ENCODE data around the gene RAVER1. TPM values are rescaled to one million over a fixed set of nuclear protein-coding genes. Genes with fewer than 3 reads are reported as not detected.
"Not testable (repeated sequence)": the region's sequence is repeated elsewhere in the genome, so short reads cannot be mapped to it uniquely, and the experiment has no call there.

RAVER1 gene
- total RNA-seq, 2 experiments from 2014 or later: 83.7 to 90.8 TPM

DNA sequence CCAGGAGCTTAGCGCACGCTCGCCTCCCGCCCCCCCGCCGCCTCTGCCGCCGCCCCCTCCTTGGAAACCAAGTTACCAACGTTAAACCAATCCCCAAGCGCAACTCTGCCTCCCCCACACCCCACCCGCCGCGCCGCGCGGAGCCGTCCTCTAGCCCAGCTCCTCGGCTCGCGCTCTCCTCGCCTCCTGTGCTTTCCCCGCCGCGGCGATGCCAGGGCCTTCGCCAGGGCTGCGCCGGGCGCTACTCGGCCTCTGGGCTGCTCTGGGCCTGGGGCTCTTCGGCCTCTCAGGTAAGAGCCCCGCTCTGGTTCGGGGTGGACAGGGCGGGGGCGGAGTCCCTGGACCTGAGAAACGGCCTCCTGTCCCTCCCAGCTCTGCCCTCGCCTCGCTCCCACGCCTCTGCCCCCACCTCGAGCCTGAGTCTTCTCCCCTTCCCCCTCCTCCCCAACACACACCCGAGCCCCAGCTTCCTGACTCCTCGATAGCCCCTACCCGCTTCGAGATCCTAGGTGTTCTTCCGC, 43.4 kb downstream of the RAVER1 start, which contains the start of gene ICAM5:
Gene ICAM5, plus strand, starts transcription at position 117 of the 521 bp plus-strand sequence. Its CDS starts 92 bp downstream, at position 209.
- H3K4me3 Mint-ChIP-seq: peak within 1 kb of the TSS; percentile 66
- peak within 1 kb of the TSS; percentile 53 for H3K27ac Mint-ChIP-seq
- POLR2A ChIA-PET: interaction anchor here (0.6 to 2.3 kb wide), 5 partner anchors 13 to 97 kb away, joined by 3 to 12 read pairs (median 4); partner anchors contain the start of gene ICAM1
- H3K4me1 Mint-ChIP-seq: peaks cover 71% of the 10 kb centered on the region
- intact Hi-C loops (cut with DNase I, micrococcal nuclease): loop anchor here (1.0 to 10.0 kb wide), 6 partner anchors 19 to 277 kb away; partner anchors contain the start of genes S1PR5 (in 2 of the 2), ICAM1 (in 1 of the 2) and KRI1 (in 1 of the 2)
- peaks cover 64% of the 10 kb centered on the region for H3K27me3 Mint-ChIP-seq
- CTCF ChIA-PET: interaction anchor here (0.8 to 2.7 kb wide), 12 partner anchors 19 to 142 kb away, joined by 3 to 14 read pairs (median 4); partner anchors contain the start of gene ICAM1
- DNase-seq (peak; percentile 67), ATAC-seq (no peak)
- H3K36me3 Mint-ChIP-seq (ENCODE audit: low read depth): peaks cover 15% of the 10 kb centered on the region
- H3K9me3 Mint-ChIP-seq (ENCODE audit: low read depth): no peaks in the 10 kb centered on the region

- H3K4me1 Mint-ChIP-seq: peaks cover 71% of the 10 kb centered on the region
- ATAC-seq: peak; percentile 54
- ChIA-PET POLR2A (interaction anchor here (0.6 to 2.3 kb wide), 5 partner anchors 13 to 98 kb away, joined by 3 to 12 read pairs (median 4); partner anchors contain the start of gene ICAM1), CTCF (interaction anchor here (0.8 to 2.7 kb wide), 12 partner anchors 18 to 143 kb away, joined by 3 to 14 read pairs (median 4); partner anchors contain the start of gene ICAM1)
- intact Hi-C loops (cut with DNase I, micrococcal nuclease): loop anchor here (1.0 to 2.0 kb wide), 4 partner anchors 18 to 278 kb away; partner anchors contain the start of genes ICAM1 (in 1 of the 2) and KRI1 (in 1 of the 2)
- no peaks in the 10 kb centered on the region for H3K9me3 Mint-ChIP-seq (ENCODE audit: low read depth)
- peak; percentile 84 for DNase-seq
- peaks cover 58% of the 10 kb centered on the region for H3K27me3 Mint-ChIP-seq
- peak overlapping the region; percentile 53 for H3K27ac Mint-ChIP-seq
- peaks cover 20% of the 10 kb centered on the region for H3K36me3 Mint-ChIP-seq (ENCODE audit: low read depth)
- peak overlapping the region; percentile 61 for H3K4me3 Mint-ChIP-seq
Measured at GRCh38 chr19:10289167-10289835, 44.0 kb downstream of the RAVER1 start.

DNA sequence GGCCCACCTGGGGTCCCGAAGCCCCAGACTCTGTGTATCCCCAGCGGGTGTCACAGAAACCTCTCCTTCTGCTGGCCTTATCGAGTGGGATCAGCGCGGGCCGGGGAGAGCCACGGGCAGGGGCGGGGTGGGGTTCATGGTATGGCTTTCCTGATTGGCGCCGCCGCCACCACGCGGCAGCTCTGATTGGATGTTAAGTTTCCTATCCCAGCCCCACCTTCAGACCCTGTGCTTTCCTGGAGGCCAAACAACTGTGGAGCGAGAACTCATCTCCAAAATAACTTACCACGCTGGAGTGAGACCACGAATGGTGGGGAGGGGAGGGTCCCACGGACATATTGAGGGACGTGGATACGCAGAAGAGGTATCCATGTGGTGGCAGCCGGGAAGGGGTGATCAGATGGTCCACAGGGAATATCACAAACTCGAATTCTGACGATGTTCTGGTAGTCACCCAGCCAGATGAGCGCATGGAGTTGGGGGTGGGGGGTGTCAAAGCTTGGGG, 44.6 kb downstream of the RAVER1 start:
- Mint-ChIP-seq H3K27me3 (peaks cover 53% of the 10 kb centered on the region), H3K27ac (peak overlapping the region; percentile 53), H3K9me3 (ENCODE audit: low read depth) (no peaks in the 10 kb centered on the region), H3K4me1 (peaks cover 71% of the 10 kb centered on the region), H3K4me3 (peak overlapping the region; percentile 61), H3K36me3 (ENCODE audit: low read depth) (peaks cover 26% of the 10 kb centered on the region)
- peak; percentile 30 for ATAC-seq
- CTCF ChIA-PET: interaction anchor here (1.0 to 2.7 kb wide), 10 partner anchors 17 to 143 kb away, joined by 3 to 14 read pairs (median 4); partner anchors contain the start of gene ICAM1
- peak; percentile 70 for DNase-seq
- intact Hi-C loops (cut with DNase I, micrococcal nuclease): loop anchor here (1.0 to 2.0 kb wide), 5 partner anchors 18 to 278 kb away; partner anchors contain the start of genes DNMT1 (in 1 of the 2), ICAM1 (in 1 of the 2) and KRI1 (in 1 of the 2)
- POLR2A ChIA-PET: interaction anchor here (0.8 to 2.3 kb wide), 4 partner anchors 12 to 28 kb away, joined by 3 to 12 read pairs (median 4); partner anchors contain the start of gene ICAM1

GRCh38 chr19:10286803-10287737, 46.3 kb downstream of the RAVER1 start, which contains the start of gene ICAM4:
ICAM4 (plus strand) TSS chr19:10286955; CDS start chr19:10287013, 58 bp downstream.
- Mint-ChIP-seq H3K27me3 (peaks cover 39% of the 10 kb centered on the region), H3K4me1 (peaks cover 58% of the 10 kb centered on the region), H3K4me3 (no peak within 1 kb of the TSS), H3K9me3 (ENCODE audit: low read depth) (no peaks in the 10 kb centered on the region), H3K27ac (no peak within 1 kb of the TSS), H3K36me3 (ENCODE audit: low read depth) (peaks cover 32% of the 10 kb centered on the region)
- ATAC-seq (peak; percentile 31), DNase-seq (peak; percentile 68)
- intact Hi-C loops (cut with DNase I, micrococcal nuclease): no loop called here
- ChIA-PET POLR2A (interaction anchor here (0.6 to 3.9 kb wide), 4 partner anchors 16 to 309 kb away, joined by 3 to 18 read pairs (median 3); partner anchors contain the start of gene ICAM1), CTCF (interaction anchor here (0.5 to 2.8 kb wide), 9 partner anchors 13 to 264 kb away, joined by 3 to 15 read pairs (median 4); partner anchors contain the start of gene ICAM1)

DNA sequence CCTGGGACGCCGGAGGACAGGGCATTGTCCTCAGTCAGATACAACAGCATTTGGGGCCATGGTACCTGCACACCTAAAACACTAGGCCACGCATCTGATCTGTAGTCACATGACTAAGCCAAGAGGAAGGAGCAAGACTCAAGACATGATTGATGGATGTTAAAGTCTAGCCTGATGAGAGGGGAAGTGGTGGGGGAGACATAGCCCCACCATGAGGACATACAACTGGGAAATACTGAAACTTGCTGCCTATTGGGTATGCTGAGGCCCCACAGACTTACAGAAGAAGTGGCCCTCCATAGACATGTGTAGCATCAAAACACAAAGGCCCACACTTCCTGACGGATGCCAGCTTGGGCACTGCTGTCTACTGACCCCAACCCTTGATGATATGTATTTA, 47.9 kb downstream of the RAVER1 start:
- Mint-ChIP-seq H3K36me3 (ENCODE audit: low read depth) (peaks cover 32% of the 10 kb centered on the region), H3K9me3 (ENCODE audit: low read depth) (no peaks in the 10 kb centered on the region), H3K27ac (no peak overlapping the region), H3K27me3 (peaks cover 25% of the 10 kb centered on the region), H3K4me1 (peaks cover 42% of the 10 kb centered on the region), H3K4me3 (no peak overlapping the region)
- intact Hi-C loops (cut with DNase I, micrococcal nuclease): no loop called here
- ChIA-PET CTCF (interaction anchor here (1.3 to 2.8 kb wide), 5 partner anchors 11 to 103 kb away, joined by 3 to 15 read pairs (median 4); partner anchors contain the start of gene ICAM1), POLR2A (interaction anchor here (3.9 kb wide), 1 partner anchor 15 kb away, joined by 18 read pairs; the partner anchor contains the start of gene ICAM1)
- DNase-seq: no peak
- no peak for ATAC-seq

DNA sequence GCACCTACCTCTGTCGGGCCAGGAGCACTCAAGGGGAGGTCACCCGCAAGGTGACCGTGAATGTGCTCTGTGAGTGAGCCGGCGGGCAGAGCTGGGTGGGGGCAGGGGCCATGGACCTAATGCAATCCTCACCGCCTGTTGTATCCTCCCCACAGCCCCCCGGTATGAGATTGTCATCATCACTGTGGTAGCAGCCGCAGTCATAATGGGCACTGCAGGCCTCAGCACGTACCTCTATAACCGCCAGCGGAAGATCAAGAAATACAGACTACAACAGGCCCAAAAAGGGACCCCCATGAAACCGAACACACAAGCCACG, 48.4 kb downstream of the RAVER1 start:
- CTCF ChIA-PET: interaction anchor here (1.4 to 2.8 kb wide), 2 partner anchors 15 to 104 kb away, joined by 5 to 15 read pairs; partner anchors contain the start of gene ICAM1
- Mint-ChIP-seq H3K9me3 (ENCODE audit: low read depth) (no peaks in the 10 kb centered on the region), H3K4me1 (peaks cover 38% of the 10 kb centered on the region), H3K27me3 (peaks cover 20% of the 10 kb centered on the region), H3K4me3 (no peak overlapping the region), H3K27ac (no peak overlapping the region), H3K36me3 (ENCODE audit: low read depth) (peaks cover 34% of the 10 kb centered on the region)
- ATAC-seq (no peak), DNase-seq (no peak)
- intact Hi-C loops (cut with DNase I, micrococcal nuclease): no loop called here
- POLR2A ChIA-PET: interaction anchor here (3.9 kb wide), 1 partner anchor 14 kb away, joined by 18 read pairs; the partner anchor contains the start of gene ICAM1

- no peak overlapping the region for H3K4me3 Mint-ChIP-seq
- POLR2A ChIA-PET: interaction anchor here (3.9 kb wide), 1 partner anchor 13 kb away, joined by 18 read pairs; the partner anchor contains the start of gene ICAM1
- H3K4me1 Mint-ChIP-seq: peaks cover 35% of the 10 kb centered on the region
- H3K27me3 Mint-ChIP-seq: peaks cover 18% of the 10 kb centered on the region
- DNase-seq: no peak
- no peak for ATAC-seq
- no peak overlapping the region for H3K27ac Mint-ChIP-seq
- no peaks in the 10 kb centered on the region for H3K9me3 Mint-ChIP-seq (ENCODE audit: low read depth)
- CTCF ChIA-PET: interaction anchor here (1.4 to 2.8 kb wide), 2 partner anchors 15 to 104 kb away, joined by 5 to 15 read pairs; partner anchors contain the start of gene ICAM1
- H3K36me3 Mint-ChIP-seq (ENCODE audit: low read depth): peaks cover 37% of the 10 kb centered on the region
- intact Hi-C loops (cut with DNase I, micrococcal nuclease): no loop called here
Measured at GRCh38 chr19:10284065-10284959, 49.0 kb downstream of the RAVER1 start.

DNA sequence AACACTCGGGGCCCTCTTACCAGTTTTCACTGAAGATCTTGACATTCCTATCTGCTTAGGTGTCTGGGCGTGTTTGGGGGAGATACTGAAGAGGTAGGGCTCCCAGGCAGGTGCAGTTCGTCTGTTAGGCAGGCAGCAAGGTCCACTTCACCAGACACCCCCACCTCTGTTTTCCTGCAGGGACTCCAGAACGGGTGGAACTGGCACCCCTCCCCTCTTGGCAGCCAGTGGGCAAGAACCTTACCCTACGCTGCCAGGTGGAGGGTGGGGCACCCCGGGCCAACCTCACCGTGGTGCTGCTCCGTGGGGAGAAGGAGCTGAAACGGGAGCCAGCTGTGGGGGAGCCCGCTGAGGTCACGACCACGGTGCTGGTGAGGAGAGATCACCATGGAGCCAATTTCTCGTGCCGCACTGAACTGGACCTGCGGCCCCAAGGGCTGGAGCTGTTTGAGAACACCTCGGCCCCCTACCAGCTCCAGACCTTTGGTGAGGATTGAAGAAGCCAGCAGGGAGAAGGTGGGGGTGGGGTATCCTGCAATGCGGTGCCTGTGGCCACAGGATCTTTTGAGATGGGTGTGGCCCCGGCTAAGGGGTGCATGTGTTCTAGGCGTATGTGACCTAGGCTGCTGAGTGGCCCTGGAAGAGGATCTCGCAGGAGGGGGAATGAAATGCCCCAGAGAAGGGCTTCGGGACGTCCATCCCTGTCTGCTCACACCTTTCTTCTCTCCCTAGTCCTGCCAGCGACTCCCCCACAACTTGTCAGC, 49.8 kb downstream of the RAVER1 start:
- CTCF ChIA-PET: interaction anchor here (0.6 to 1.7 kb wide), 3 partner anchors 13 to 105 kb away, joined by 3 to 5 read pairs (median 5); partner anchors contain the start of gene ICAM1
- ATAC-seq: no peak
- peaks cover 26% of the 10 kb centered on the region for H3K4me1 Mint-ChIP-seq
- H3K27ac Mint-ChIP-seq: no peak overlapping the region
- intact Hi-C loops (cut with DNase I, micrococcal nuclease): no loop called here
- no peak for DNase-seq
- no peaks in the 10 kb centered on the region for H3K9me3 Mint-ChIP-seq (ENCODE audit: low read depth)
- H3K27me3 Mint-ChIP-seq: peaks cover 12% of the 10 kb centered on the region
- H3K36me3 Mint-ChIP-seq (ENCODE audit: low read depth): peaks cover 42% of the 10 kb centered on the region
- POLR2A ChIA-PET: no interaction called here
- no peak overlapping the region for H3K4me3 Mint-ChIP-seq

DNA sequence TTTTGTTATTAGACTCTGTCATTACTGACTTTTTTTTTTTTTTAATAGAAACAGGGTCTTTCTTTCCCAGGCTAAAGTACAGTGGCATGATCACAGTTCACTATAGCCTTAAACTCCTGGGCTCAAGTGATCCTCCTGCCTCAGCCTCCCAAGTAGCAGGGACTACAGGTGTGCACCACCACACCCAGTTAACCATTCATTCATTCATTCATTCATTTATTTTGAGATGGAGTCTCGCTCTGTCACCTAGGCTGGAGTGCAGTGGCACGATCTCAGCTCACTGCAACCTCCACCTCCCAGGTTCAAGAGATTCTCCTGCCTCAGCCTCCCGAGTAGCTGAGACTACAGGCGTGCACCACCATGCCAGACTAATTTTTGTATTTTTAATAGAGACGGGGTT, 51.3 kb downstream of the RAVER1 start:
- CTCF ChIA-PET: interaction anchor here (0.7 to 1.7 kb wide), 3 partner anchors 11 to 20 kb away, joined by 3 read pairs; partner anchors contain the start of gene ICAM1
- H3K27ac Mint-ChIP-seq; H3K9me3 Mint-ChIP-seq (ENCODE audit: low read depth); intact Hi-C loops (cut with DNase I, micrococcal nuclease); POLR2A ChIA-PET; H3K27me3 Mint-ChIP-seq; ATAC-seq; H3K4me3 Mint-ChIP-seq; DNase-seq: not testable (repeated sequence)
- H3K4me1 Mint-ChIP-seq: peaks cover 18% of the 10 kb centered on the region
- H3K36me3 Mint-ChIP-seq (ENCODE audit: low read depth): peaks cover 53% of the 10 kb centered on the region

Measured in activated CD4-positive, alpha-beta T cell treated with anti-CD3 and anti-CD28 coated beads for 36 hours (primary cell).